ENCODE results near the gene SLC25A41. TPM values are rescaled to one million over a fixed set of nuclear protein-coding genes. Genes with fewer than 3 reads are reported as not detected.
A peak's percentile ranks its signal among the peaks of the same experiment; 100 is the strongest.

Gene SLC25A41
- total and polyA plus RNA-seq, 9 of the 15 experiments (the other 6 are each of a cell fraction or from before 2014, with no cell fraction given): 0.08 to 4.2 (median 1.6) TPM

DNA sequence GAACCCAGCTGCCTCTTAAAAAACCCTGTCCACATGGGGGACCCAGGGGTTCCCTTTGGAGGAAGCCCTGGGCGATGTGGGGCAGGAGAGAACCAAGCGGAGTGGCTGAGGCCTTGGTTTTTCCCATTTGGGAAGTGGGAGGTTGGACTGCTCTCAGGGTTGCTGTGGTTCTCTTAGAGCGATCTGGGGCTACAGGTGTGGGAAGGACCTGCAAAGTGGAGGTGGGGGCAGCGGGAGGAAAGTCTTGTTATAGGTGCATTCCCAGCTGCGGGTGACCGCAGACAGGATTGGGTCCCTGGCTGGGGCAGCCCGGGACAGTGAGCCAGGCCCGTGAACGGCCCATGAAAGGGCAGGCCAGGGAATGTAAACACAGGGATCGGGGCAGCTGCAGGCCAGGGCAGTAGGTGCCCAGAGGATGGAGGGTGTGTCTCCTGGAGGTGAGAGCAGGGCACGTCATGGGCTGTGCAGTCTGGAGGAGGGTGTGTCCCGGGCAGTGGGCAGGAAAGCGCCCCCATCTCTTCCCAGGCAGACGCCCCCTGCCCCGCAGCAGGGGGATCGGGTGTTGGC, 25.2 kb upstream of the SLC25A41 start (continued):
- TF ChIP-seq HDAC6 (IDR thresholded peaks at IDR 0.05; ENCODE audit: low read depth, low read length): no peak
- no peak for TF ChIP-seq GTF2F1 (IDR thresholded peaks at IDR 0.05; ENCODE audit: low read depth, low read length)
- TF ChIP-seq ETV1 (tag; conservative IDR thresholded peaks at IDR 0.05; ENCODE audit: low read depth): no peak
- TF ChIP-seq TBL1XR1 (IDR thresholded peaks at IDR 0.05; ENCODE audit: low read length in 2 of 2): no peak
- TF ChIP-seq RBFOX2 (IDR thresholded peaks at IDR 0.05; ENCODE audit: low read depth, low read length): peak; percentile 56; the same call in 1 of the 2 replicates
- peak in 1 of 2 experiments; percentile 49; a peak in 1 of 4 replicates for TF ChIP-seq FOXA3 (CRISPR knock-in tag; conservative IDR thresholded peaks at IDR 0.05 in 1 of 2, IDR thresholded peaks at IDR 0.05 in 1 of 2)
- TF ChIP-seq, protein P1, sequence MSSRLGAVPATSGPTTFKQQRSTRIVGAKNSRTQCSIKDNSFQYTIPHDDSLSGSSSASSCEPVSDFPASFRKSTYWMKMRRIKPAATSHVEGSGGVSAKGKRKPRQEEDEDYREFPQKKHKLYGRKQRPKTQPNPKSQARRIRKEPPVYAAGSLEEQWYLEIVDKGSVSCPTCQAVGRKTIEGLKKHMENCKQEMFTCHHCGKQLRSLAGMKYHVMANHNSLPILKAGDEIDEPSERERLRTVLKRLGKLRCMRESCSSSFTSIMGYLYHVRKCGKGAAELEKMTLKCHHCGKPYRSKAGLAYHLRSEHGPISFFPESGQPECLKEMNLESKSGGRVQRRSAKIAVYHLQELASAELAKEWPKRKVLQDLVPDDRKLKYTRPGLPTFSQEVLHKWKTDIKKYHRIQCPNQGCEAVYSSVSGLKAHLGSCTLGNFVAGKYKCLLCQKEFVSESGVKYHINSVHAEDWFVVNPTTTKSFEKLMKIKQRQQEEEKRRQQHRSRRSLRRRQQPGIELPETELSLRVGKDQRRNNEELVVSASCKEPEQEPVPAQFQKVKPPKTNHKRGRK (tag; IDR thresholded peaks at IDR 0.05): no peak
- no peak for TF ChIP-seq HNRNPLL (IDR thresholded peaks at IDR 0.05; ENCODE audit: low read depth, low read length, poor library complexity, severe bottlenecking)
- no peak for TF ChIP-seq ZC3H8 (IDR thresholded peaks at IDR 0.05)
- TF ChIP-seq FOXJ2 (tag; IDR thresholded peaks at IDR 0.05): no peak
- TF ChIP-seq NFE2L1 (tag; IDR thresholded peaks at IDR 0.05; ENCODE audit: borderline replicate concordance, low read depth): no peak
- no peak for TF ChIP-seq GABPB2 (CRISPR knock-in tag; conservative IDR thresholded peaks at IDR 0.05)
- no peak for TF ChIP-seq MTA1 (IDR thresholded peaks at IDR 0.05; ENCODE audit: borderline replicate concordance)
- no peak for TF ChIP-seq BRCA1 (IDR thresholded peaks at IDR 0.05)
- TF ChIP-seq BRCA1 (CRISPR knock-in tag; IDR thresholded peaks at IDR 0.05): no peak
- no peak for TF ChIP-seq NR4A1 (CRISPR knock-in tag; IDR thresholded peaks at IDR 0.05)
- no peak for TF ChIP-seq NR4A1 (tag; IDR thresholded peaks at IDR 0.05)
- TF ChIP-seq ZC3H11A (IDR thresholded peaks at IDR 0.05; ENCODE audit: low read depth, low read length): no peak
- no peak for TF ChIP-seq HNRNPUL1 (IDR thresholded peaks at IDR 0.05; ENCODE audit: low read length)
- TF ChIP-seq, protein P2, sequence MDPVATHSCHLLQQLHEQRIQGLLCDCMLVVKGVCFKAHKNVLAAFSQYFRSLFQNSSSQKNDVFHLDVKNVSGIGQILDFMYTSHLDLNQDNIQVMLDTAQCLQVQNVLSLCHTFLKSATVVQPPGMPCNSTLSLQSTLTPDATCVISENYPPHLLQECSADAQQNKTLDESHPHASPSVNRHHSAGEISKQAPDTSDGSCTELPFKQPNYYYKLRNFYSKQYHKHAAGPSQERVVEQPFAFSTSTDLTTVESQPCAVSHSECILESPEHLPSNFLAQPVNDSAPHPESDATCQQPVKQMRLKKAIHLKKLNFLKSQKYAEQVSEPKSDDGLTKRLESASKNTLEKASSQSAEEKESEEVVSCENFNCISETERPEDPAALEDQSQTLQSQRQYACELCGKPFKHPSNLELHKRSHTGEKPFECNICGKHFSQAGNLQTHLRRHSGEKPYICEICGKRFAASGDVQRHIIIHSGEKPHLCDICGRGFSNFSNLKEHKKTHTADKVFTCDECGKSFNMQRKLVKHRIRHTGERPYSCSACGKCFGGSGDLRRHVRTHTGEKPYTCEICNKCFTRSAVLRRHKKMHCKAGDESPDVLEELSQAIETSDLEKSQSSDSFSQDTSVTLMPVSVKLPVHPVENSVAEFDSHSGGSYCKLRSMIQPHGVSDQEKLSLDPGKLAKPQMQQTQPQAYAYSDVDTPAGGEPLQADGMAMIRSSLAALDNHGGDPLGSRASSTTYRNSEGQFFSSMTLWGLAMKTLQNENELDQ (CRISPR knock-in tag; IDR thresholded peaks at IDR 0.05; ENCODE audit: borderline replicate concordance): no peak
- no peak for TF ChIP-seq MEF2D (tag; conservative IDR thresholded peaks at IDR 0.05; ENCODE audit: low read depth)
- no peak for TF ChIP-seq RNF2 (IDR thresholded peaks at IDR 0.05)
- TF ChIP-seq HLTF (IDR thresholded peaks at IDR 0.05): no peak
- TF ChIP-seq FOXJ3 (CRISPR knock-in tag; IDR thresholded peaks at IDR 0.05): no peak
- no peak for TF ChIP-seq BRF1 (IDR thresholded peaks at IDR 0.05; ENCODE audit: borderline replicate concordance, extremely low read depth, insufficient read length)
- TF ChIP-seq SUPT5H (IDR thresholded peaks at IDR 0.05): no peak
- TF ChIP-seq NR2C2 (CRISPR knock-in tag; IDR thresholded peaks at IDR 0.05): no peak
- no peak for TF ChIP-seq NR2C2 (tag; IDR thresholded peaks at IDR 0.05)
- TF ChIP-seq ZNF282 (CRISPR knock-in tag; IDR thresholded peaks at IDR 0.05): 0 out of 2 replicates have a peak, but pooled peaks have one; percentile 48
